Measurements from ENCODE around the gene SRSF4. TPM values are rescaled to one million over a fixed set of nuclear protein-coding genes. Genes with fewer than 3 reads are reported as not detected.

Gene SRSF4
- total RNA-seq, 1 donor from 2014 or later, result 92.6 TPM

DNA sequence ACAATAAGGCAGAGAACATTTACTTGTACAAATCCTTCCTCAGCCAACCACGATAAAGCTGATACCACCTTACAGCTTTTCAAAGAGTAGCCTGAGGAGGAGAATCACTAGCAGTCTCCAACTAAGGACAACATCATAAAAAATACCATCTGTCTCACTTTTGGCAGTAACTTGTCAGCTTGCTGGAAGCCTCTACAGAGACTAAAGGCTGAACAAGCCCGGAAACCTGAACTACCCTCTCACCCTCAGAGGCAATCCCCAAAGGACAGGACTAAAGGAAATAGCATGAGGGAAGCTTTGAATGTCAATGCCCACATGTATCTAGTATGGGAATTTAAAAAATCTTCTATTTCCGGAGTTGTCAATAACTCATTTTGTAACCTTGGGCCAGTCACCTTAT is 10.6 kb downstream of the SRSF4 start:
- Mint-ChIP-seq H3K27me3 (no peaks in the 10 kb centered on the region), H3K27ac (peak overlapping the region; percentile 56), H3K4me3 (peak overlapping the region; percentile 60), H3K36me3 (ENCODE audit: low read depth) (peaks cover 54% of the 10 kb centered on the region), H3K4me1 (peaks cover 45% of the 10 kb centered on the region), H3K9me3 (no peaks in the 10 kb centered on the region)
- ATAC-seq (ENCODE audit: low read depth) (peak; percentile 64), DNase-seq (no peak)
- intact Hi-C loops (cut with micrococcal nuclease), result loop anchor here (1.0 kb wide), 1 partner anchor 10 kb away; the partner anchor contains the start of gene SRSF4
- CTCF ChIA-PET, result interaction anchor here (0.9 to 2.0 kb wide), 2 partner anchors 11 to 31 kb away, joined by 3 to 7 read pairs; partner anchors contain the start of gene SRSF4
- TF ChIP-seq, protein P1, sequence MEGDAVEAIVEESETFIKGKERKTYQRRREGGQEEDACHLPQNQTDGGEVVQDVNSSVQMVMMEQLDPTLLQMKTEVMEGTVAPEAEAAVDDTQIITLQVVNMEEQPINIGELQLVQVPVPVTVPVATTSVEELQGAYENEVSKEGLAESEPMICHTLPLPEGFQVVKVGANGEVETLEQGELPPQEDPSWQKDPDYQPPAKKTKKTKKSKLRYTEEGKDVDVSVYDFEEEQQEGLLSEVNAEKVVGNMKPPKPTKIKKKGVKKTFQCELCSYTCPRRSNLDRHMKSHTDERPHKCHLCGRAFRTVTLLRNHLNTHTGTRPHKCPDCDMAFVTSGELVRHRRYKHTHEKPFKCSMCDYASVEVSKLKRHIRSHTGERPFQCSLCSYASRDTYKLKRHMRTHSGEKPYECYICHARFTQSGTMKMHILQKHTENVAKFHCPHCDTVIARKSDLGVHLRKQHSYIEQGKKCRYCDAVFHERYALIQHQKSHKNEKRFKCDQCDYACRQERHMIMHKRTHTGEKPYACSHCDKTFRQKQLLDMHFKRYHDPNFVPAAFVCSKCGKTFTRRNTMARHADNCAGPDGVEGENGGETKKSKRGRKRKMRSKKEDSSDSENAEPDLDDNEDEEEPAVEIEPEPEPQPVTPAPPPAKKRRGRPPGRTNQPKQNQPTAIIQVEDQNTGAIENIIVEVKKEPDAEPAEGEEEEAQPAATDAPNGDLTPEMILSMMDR (IDR thresholded peaks at IDR 0.05), result no peak
- POLR2A ChIA-PET, result interaction anchor here (0.6 to 3.3 kb wide), 3 partner anchors 11 to 523 kb away, joined by 5 to 20 read pairs (median 7); partner anchors contain the start of genes RNU11 and SRSF4

DNA sequence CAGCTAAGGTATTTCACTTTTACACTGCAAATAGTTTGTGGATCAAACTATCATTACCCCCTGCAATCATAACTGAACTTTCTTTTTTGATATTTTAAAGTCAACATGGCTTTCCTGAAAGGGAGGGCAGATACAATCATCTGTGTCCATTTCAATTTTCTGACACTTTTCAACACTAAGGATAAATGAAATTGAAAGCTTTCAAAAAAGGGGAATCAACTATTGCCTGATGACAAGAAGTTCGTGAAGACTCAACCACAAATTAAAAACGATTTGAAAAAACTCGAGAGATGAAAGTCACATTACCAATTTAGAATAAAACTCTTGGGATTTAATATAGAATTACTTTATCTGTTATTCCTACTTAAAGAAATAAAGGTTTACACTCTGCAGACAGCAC is 11.7 kb downstream of the SRSF4 start:
- Mint-ChIP-seq H3K4me1 (peaks cover 45% of the 10 kb centered on the region), H3K27me3 (no peaks in the 10 kb centered on the region), H3K9me3 (no peaks in the 10 kb centered on the region), H3K4me3 (peak overlapping the region; percentile 2), H3K27ac (no peak overlapping the region), H3K36me3 (ENCODE audit: low read depth) (peaks cover 65% of the 10 kb centered on the region)
- ChIA-PET POLR2A (interaction anchor here (0.5 to 3.3 kb wide), 2 partner anchors 12 to 443 kb away, joined by 3 to 20 read pairs; partner anchors contain the start of gene SRSF4), CTCF (no interaction called here)
- TF ChIP-seq, protein P1 (IDR thresholded peaks at IDR 0.05), result no peak
- intact Hi-C loops (cut with micrococcal nuclease), result no loop called here
- no peak for ATAC-seq (ENCODE audit: low read depth)
- DNase-seq, result no peak

DNA sequence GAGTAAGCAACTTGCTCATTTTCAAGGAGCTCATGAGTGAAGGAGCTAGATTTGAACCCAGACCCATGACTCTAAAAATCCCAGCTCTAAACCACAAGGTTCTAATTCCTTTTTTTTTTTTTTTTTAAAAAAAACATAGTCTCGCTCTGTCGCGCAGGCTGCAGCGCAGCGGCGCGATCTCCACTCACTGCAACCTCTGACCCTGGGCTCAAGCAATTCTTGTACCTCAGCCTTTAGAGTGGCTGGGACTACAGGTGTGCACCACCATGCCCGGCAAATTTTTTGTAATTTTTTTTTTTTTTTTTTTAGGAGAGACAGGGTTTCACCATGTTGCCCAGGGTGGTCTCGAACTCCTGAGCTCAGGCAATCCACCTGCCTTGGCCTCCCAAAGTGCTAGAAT is 13.8 kb downstream of the SRSF4 start:
- ATAC-seq (ENCODE audit: low read depth) (no peak), DNase-seq (no peak)
- TF ChIP-seq, protein P1 (IDR thresholded peaks at IDR 0.05), result no peak
- H3K36me3 Mint-ChIP-seq (ENCODE audit: low read depth), result peaks cover 75% of the 10 kb centered on the region
- no peak overlapping the region for H3K4me3 Mint-ChIP-seq
- CTCF ChIA-PET, result no interaction called here
- POLR2A ChIA-PET, result interaction anchor here (0.6 to 0.7 kb wide), 2 partner anchors 44 to 549 kb away, joined by 7 to 10 read pairs; partner anchors contain the start of gene TMEM200B
- no peaks in the 10 kb centered on the region for H3K27me3 Mint-ChIP-seq
- peaks cover 41% of the 10 kb centered on the region for H3K4me1 Mint-ChIP-seq
- intact Hi-C loops (cut with micrococcal nuclease), result no loop called here
- H3K27ac Mint-ChIP-seq, result no peak overlapping the region
- no peaks in the 10 kb centered on the region for H3K9me3 Mint-ChIP-seq

DNA sequence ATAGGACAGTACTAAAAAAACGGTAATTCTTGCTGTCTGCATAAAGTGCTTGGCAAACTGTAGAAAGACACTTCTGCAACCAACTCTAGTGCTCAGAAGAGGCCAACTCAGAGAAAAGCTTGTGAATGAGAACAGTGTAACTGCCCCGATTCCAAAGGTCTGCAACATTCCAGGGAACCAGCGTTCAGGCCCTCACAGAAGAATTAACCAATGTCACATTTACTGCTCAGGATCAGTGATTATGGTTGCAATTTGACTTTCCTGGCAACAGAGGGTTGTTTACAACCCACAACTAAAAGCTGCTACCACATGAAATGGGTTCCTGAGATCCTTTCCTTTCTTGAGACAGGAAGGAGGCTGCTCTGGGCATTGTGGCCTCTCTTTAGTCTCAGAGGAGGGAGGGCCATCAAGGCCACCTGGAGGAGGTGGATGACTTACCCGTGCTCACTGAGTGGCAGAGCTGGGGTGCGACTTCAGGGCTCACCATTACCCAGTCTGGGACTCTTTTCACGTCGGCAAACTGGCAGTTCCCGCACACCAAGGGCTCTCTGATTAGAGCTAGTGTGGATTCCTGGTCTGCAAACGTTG is 15.3 kb downstream of the SRSF4 start:
- TF ChIP-seq, protein P1 (IDR thresholded peaks at IDR 0.05), result no peak
- Mint-ChIP-seq H3K27ac (no peak overlapping the region), H3K4me3 (no peak overlapping the region), H3K9me3 (no peaks in the 10 kb centered on the region), H3K36me3 (ENCODE audit: low read depth) (peaks cover 71% of the 10 kb centered on the region), H3K4me1 (peaks cover 32% of the 10 kb centered on the region), H3K27me3 (no peaks in the 10 kb centered on the region)
- ATAC-seq (ENCODE audit: low read depth) (no peak), DNase-seq (no peak)
- CTCF ChIA-PET, result interaction anchor here (1.1 kb wide), 1 partner anchor 16 kb away, joined by 3 read pairs; the partner anchor contains the start of gene SRSF4
- POLR2A ChIA-PET, result interaction anchor here (0.5 to 1.3 kb wide), 2 partner anchors 13 to 15 kb away, joined by 5 to 6 read pairs; partner anchors contain the start of gene SRSF4
- intact Hi-C loops (cut with micrococcal nuclease), result no loop called here

DNA sequence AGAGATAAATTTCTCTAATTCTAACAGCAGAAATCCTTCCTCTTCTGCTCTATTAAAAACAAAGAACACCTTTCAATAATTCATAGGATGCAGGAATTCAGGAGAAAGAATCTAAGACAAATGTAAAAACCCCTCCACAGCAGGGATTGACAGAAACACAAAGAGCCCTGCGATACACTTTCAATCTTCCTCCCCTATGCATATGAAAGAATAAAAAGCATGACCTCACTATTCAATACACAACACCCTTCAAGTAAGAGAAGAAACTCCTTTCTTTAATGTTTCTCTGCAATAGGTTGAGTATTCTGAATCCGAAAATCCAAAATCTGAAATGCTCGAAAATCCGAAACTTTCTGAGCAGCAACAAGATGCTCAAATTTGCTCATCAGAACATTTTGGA is 17.1 kb downstream of the SRSF4 start:
- peaks cover 14% of the 10 kb centered on the region for H3K4me1 Mint-ChIP-seq
- no peak overlapping the region for H3K4me3 Mint-ChIP-seq
- no peak for DNase-seq
- H3K27me3 Mint-ChIP-seq, result no peaks in the 10 kb centered on the region
- no peak for ATAC-seq (ENCODE audit: low read depth)
- no peaks in the 10 kb centered on the region for H3K9me3 Mint-ChIP-seq
- H3K36me3 Mint-ChIP-seq (ENCODE audit: low read depth), result peaks cover 73% of the 10 kb centered on the region
- CTCF ChIA-PET, result no interaction called here
- TF ChIP-seq, protein P1 (IDR thresholded peaks at IDR 0.05), result no peak
- intact Hi-C loops (cut with micrococcal nuclease), result no loop called here
- H3K27ac Mint-ChIP-seq, result no peak overlapping the region
- POLR2A ChIA-PET, result no interaction called here
